GM12872 (cell line): Measurements from ENCODE around the gene FHIT.

Source experiments
- TF ChIP-seq, protein P1 (sequence below): IDR thresholded peaks from 3 replicates; pipeline ENCODE4 v1.5.1; 2011; ENCODE audit warnings: low read depth, mild to moderate bottlenecking, low read length, moderate library complexity; ENCODE audit not compliant: insufficient read depth

The FHIT gene

DNA sequence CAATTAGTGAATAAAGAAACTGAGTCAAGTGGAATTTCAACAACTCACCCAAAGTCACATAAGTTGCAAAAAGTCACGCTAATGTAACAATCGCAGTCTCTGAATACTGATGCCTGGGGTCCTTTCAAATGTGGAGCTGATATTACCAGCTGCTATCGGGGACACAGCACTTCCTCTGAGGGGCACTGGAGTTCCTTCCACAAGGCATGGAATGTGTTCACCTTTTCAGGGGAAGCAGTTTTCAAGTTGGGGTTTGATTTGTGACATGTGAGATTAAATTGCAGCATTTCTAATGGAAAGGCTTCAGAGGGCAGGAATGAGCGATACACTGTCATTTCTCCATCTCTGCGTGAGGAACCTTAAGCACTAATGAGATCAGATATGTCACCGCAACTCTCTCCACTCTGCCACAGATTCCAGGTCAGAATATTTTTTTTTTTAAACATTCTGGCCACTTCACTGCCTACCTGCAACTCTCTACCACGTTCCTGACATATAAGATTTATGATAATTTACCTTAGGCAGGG, 1394.3 kb downstream of the FHIT start:
- TF ChIP-seq, protein P1, sequence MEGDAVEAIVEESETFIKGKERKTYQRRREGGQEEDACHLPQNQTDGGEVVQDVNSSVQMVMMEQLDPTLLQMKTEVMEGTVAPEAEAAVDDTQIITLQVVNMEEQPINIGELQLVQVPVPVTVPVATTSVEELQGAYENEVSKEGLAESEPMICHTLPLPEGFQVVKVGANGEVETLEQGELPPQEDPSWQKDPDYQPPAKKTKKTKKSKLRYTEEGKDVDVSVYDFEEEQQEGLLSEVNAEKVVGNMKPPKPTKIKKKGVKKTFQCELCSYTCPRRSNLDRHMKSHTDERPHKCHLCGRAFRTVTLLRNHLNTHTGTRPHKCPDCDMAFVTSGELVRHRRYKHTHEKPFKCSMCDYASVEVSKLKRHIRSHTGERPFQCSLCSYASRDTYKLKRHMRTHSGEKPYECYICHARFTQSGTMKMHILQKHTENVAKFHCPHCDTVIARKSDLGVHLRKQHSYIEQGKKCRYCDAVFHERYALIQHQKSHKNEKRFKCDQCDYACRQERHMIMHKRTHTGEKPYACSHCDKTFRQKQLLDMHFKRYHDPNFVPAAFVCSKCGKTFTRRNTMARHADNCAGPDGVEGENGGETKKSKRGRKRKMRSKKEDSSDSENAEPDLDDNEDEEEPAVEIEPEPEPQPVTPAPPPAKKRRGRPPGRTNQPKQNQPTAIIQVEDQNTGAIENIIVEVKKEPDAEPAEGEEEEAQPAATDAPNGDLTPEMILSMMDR: no peak

DNA sequence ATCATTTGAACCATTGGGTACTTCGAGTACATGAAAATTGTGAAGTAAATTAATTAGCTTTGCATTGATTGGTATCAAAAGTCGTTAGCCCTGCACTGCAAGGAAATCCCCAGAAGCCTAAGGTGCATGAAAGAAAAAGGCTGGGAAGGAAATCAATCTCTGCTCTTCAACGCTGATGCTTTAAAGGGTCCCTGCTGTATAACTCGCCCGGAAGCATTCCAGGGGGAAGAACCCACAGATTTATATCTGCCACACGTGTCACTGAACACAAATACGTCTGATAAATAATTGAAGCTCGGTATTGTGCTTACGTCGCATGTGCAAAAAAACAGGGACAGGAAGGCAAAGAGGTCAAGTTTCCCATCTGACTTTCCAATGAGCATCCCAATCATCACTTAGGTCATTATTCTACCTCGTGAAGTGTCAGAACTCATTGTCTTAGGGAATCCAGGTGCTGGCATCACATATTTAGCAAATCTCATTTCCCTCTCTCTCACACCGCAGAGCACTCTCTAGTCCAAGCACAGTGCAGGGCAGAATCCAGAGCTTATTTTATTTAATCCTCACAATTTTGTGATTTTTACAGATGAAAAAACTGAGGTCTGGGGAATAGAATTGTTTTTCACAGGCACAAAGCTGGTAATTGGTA, 1397.1 kb downstream of the FHIT start:
- TF ChIP-seq, protein P1: no peak

DNA sequence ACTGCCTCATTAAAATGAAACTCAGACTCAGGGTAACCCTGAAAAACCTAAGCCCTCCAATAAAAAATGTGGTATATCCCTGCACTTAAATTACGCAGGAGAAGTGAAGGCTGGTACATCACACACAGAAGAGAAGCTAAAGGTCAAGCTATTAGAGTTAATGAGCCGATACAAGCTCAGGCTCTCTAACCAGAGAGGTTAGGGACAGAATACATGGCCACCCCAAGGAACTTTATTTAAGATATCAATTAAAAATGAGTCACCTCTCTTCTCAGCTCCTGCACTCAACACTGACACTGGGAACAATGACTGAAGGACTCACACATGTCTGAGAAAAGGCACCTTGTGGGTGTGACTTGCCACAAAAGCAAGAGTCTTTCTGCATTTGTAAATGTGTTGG, 1400.8 kb downstream of the FHIT start:
- TF ChIP-seq, protein P1: no peak

DNA sequence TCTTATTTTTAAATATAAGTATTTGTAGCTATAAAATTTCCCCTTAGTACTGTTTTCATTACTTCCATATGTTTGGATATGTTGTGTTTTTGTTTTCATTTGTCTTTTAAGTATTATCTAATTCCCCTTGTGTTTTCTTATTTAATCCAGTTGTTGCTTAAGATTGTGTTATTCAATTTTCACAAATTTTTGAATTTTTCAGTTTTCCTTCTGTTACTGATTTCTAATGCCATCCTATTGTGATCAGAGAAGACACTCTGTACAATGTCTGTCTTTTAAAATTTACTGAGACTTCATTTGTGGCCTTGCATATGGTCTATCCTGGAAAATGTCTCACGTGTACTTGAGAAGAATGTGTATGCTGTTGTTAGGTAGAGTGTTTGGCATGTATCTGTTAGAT, 1405.9 kb downstream of the FHIT start:
- TF ChIP-seq, protein P1: no peak

DNA sequence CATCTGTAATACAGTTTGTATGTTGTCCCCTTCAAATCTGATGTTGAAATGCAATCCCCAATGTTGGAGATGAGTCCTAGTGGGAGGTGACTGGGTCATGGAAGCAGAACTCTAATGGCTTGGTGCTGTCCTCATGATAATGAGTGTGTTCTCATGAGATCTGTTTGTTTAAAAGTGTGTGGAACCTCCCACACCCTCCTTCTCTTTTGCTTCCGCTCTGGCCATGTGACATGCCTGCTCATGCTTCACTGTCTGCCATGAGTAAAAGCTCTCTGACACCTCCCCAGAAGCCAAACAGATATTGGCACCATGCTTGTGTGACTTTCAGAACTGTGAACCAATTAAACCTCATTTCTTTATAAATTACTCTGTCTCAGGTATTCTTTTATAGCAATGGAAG, 1407.4 kb downstream of the FHIT start:
- TF ChIP-seq, protein P1: no peak

DNA sequence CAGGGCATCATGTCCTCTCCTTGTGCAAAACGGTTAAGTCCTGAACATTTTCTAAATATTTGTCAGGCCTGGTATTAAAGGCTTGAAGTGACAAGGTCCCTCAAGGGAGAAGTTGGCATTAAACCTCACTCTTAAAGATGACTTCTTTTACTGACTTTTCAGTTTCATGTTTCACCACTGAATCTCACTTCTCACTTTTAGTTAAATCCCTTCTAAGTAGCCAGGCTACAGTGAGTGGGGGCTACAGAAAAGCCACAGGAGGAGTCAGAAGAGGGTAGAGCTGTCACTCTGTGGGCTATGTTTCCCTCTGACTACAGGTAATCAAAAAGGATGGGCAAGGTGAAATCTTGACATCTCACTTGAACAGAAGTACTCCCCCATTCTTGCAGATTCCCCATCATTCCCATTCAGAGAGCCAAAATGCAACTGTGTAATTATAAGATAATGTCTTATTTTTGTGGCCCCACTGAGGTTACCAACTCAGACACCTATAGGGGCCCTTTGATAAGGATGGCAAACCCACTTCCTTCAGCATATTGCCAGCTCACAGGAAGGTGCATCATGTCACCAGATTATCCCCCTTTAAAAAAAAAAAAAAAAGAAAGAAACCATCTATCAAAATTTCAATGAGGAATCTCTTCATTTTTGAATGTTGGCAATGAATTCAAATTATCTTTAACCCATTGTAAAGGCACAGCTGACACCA, 1411.3 kb downstream of the FHIT start:
- TF ChIP-seq, protein P1: no peak

DNA sequence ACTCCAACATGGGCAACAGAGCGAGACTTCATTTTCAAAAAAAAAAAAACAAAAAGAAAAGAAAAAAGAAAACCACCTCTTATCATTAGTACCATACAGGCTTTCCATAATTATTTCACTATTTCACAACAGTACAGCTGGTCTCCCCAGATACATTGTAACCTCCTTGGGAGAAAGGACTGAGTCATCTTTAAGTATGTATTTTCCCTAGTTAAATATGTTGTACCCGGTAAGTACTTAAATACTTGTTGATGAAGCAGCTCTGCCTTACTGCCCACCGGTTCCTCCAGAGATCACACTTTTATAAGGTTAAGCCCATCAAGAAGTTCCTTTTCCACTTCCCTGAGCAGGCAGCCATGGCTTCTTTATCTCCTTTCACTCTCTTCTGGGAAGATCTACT, 1412.0 kb downstream of the FHIT start:
- TF ChIP-seq, protein P1: no peak
